WERI-Rb-1 (cell line): ENCODE results near the gene CYP2B6.
"Not testable (repeated sequence)": the region's sequence is repeated elsewhere in the genome, so short reads cannot be mapped to it uniquely, and the experiment has no call there.

Experiments
- DNase-seq: peaks from one replicate; pipeline ENCODE4 v3.0.0-alpha.2; 2020
- H3K27ac ChIP-seq: fragments of 250-450 bp; sonication (Bioruptor Pico); 2 replicates; pipeline ENCODE4 v1.5.1; 2020; ENCODE audit warnings: mild to moderate bottlenecking, moderate library complexity
- H3K27me3 ChIP-seq: fragments of 250-450 bp; sonication (Bioruptor Pico); 2 replicates; pipeline ENCODE4 v1.5.1; 2021; ENCODE audit warnings: mild to moderate bottlenecking, low read depth, moderate library complexity; ENCODE audit not compliant: insufficient read depth, severe bottlenecking
- H3K36me3 ChIP-seq: fragments of 250-450 bp; sonication (Bioruptor Pico); 2 replicates; pipeline ENCODE4 v1.5.1; 2020; ENCODE audit warnings: mild to moderate bottlenecking, moderate library complexity
- H3K4me3 ChIP-seq: 2 replicates; pipeline ENCODE4 v1.5.1; 2011; ENCODE audit warnings: low read depth, mild to moderate bottlenecking, control low read depth, low read length
- H3K9me3 ChIP-seq: fragments of 250-450 bp; sonication (Bioruptor Pico); 2 replicates; pipeline ENCODE4 v1.5.1; 2021; ENCODE audit warnings: mild to moderate bottlenecking, moderate library complexity; ENCODE audit not compliant: severe bottlenecking
- TF ChIP-seq, protein P1 (sequence below): IDR thresholded peaks from 2 replicates; pipeline ENCODE4 v1.5.1; 2011; ENCODE audit warnings: low read depth, mild to moderate bottlenecking, control low read depth, inconsistent platforms, low read length

The CYP2B6 gene

GRCh38 chr19:40962460-40962961 lies 28.6 kb upstream of the CYP2B6 start:
- DNase-seq = no peak
- Histone ChIP-seq H3K36me3 (no peaks in the 10 kb centered on the region), H3K27ac (no peak overlapping the region), H3K4me3 (no peak overlapping the region), H3K9me3 (peaks cover under 1% of the 10 kb centered on the region), H3K27me3 (no peaks in the 10 kb centered on the region)
- TF ChIP-seq, protein P1, sequence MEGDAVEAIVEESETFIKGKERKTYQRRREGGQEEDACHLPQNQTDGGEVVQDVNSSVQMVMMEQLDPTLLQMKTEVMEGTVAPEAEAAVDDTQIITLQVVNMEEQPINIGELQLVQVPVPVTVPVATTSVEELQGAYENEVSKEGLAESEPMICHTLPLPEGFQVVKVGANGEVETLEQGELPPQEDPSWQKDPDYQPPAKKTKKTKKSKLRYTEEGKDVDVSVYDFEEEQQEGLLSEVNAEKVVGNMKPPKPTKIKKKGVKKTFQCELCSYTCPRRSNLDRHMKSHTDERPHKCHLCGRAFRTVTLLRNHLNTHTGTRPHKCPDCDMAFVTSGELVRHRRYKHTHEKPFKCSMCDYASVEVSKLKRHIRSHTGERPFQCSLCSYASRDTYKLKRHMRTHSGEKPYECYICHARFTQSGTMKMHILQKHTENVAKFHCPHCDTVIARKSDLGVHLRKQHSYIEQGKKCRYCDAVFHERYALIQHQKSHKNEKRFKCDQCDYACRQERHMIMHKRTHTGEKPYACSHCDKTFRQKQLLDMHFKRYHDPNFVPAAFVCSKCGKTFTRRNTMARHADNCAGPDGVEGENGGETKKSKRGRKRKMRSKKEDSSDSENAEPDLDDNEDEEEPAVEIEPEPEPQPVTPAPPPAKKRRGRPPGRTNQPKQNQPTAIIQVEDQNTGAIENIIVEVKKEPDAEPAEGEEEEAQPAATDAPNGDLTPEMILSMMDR = no peak

GRCh38 chr19:40964361-40964760 lies 26.7 kb upstream of the CYP2B6 start:
- H3K36me3 ChIP-seq, H3K27ac ChIP-seq, H3K27me3 ChIP-seq, H3K4me3 ChIP-seq, H3K9me3 ChIP-seq, DNase-seq: not testable (repeated sequence)

- not testable (repeated sequence) for H3K27me3 ChIP-seq, H3K9me3 ChIP-seq, H3K36me3 ChIP-seq, H3K4me3 ChIP-seq, H3K27ac ChIP-seq, DNase-seq
Measured at GRCh38 chr19:40965351-40965750, 25.7 kb upstream of the CYP2B6 start.

GRCh38 chr19:40966591-40966990 lies 24.5 kb upstream of the CYP2B6 start:
- DNase-seq, H3K9me3 ChIP-seq, H3K36me3 ChIP-seq, H3K4me3 ChIP-seq, H3K27me3 ChIP-seq, H3K27ac ChIP-seq: not testable (repeated sequence)

DNA sequence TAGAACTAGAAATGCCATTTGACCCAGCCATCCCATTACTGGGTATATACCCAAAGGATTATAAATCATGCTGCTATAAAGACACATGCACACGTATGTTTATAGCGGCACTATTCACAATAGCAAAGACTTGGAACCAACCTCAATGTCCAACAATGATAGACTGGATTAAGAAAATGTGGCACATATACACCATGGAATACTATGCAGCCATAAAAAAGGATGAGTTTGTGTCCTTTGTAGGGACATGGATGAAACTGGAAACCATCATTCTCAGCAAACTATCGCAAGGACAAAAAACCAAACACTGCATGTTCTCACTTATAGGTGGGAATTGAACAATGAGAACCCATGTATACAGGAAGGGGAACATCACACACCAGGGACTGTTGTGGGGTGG lies 23.0 kb upstream of the CYP2B6 start:
- H3K27me3 ChIP-seq, H3K27ac ChIP-seq, H3K9me3 ChIP-seq, H3K4me3 ChIP-seq, H3K36me3 ChIP-seq, DNase-seq: not testable (repeated sequence)

DNA sequence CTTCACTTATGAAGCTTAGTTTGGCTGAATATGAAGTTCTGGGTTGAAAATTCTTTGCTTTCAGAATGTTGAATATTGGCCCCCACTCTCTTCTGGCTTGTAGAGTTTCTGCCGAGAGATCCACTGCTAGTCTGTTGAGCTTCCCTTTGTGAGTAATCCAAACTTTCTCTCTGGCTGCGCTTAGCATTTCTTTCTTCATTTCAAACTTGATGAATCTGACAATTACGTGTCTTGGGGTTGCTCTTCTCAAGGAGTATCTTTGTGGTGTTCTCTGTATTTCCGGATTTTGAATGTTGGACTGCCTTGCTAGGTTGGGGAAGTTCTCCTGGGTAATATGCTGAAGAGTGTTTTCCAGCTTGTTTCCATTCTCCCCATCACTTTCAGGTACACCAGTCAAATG lies 21.4 kb upstream of the CYP2B6 start:
- not testable (repeated sequence) for H3K27me3 ChIP-seq, H3K27ac ChIP-seq, H3K9me3 ChIP-seq, H3K4me3 ChIP-seq, DNase-seq, H3K36me3 ChIP-seq

- H3K27ac ChIP-seq, H3K4me3 ChIP-seq, H3K27me3 ChIP-seq, H3K36me3 ChIP-seq, DNase-seq, H3K9me3 ChIP-seq: not testable (repeated sequence)
Measured at GRCh38 chr19:40970396-40971345, 20.4 kb upstream of the CYP2B6 start.

DNA sequence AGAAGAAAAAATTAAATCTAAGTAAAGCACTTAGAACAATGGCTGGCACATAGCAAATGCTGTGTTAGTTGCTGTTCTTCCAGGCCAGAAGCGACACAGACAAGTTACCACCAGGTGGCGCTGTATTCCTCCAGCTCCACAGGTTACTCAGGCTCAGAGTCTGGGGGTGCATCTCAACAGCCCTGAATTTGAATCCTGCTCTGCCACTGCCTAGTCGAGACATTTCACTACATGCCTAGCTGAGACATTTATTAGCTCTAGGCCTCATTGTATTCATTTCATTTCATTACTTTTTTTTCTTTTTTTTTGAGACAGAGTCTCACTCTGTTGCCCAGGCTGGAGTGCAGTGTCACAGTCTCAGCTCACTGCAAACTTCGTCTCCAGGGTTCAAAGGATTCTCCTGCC lies 16.4 kb upstream of the CYP2B6 start:
- DNase-seq = peak; percentile 77
- no peak overlapping the region for H3K4me3 ChIP-seq
- H3K9me3 ChIP-seq = no peaks in the 10 kb centered on the region
- H3K27ac ChIP-seq = no peak overlapping the region
- H3K27me3 ChIP-seq = no peaks in the 10 kb centered on the region
- TF ChIP-seq, protein P1 = peak; percentile 75
- H3K36me3 ChIP-seq = no peaks in the 10 kb centered on the region

DNA sequence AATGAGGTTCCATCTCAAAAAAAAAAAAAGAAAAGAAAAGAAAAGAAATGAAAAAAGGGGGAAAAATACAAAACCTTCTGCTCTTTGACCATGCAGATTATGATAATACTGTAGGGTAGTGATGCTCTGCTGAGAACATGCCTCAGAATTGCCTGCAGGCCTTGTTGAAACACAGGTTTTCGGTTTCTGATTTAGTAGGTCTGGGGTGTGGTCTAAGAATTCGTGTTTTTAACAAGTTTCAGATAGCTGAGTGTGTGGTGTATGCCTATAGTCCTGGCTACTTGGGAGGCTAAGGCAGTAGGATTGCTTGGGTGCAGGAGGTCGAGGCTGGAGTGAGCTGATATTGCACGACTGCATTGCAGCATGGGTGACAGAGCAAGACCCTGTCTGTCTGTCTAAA lies 14.9 kb upstream of the CYP2B6 start:
- Histone ChIP-seq H3K27me3 (no peaks in the 10 kb centered on the region), H3K27ac (no peak overlapping the region), H3K9me3 (no peaks in the 10 kb centered on the region), H3K4me3 (no peak overlapping the region), H3K36me3 (no peaks in the 10 kb centered on the region)
- DNase-seq = no peak
- TF ChIP-seq, protein P1 = no peak
